Panc1 (cell line): Measurements from ENCODE around the gene MLH3.

ENCODE experiments used
- CTCF ChIP-seq: fragments of 450-650 bp; IDR thresholded peaks from 2 replicates; pipeline ENCODE4 v1.5.1; 2017; ENCODE audit warnings: mild to moderate bottlenecking
- POLR2AphosphoS5 ChIP-seq: IDR thresholded peaks from 2 replicates; pipeline ENCODE4 v1.6.1; 2012; ENCODE audit warnings: mild to moderate bottlenecking, low read depth, low read length, moderate library complexity
- REST ChIP-seq, 2 experiments: IDR thresholded peaks; 2 replicates each; pipeline ENCODE4 v1.6.1; 2011 to 2012; ENCODE audit warnings: low read depth in 2 of 2, control low read depth in 1 of 2, low read length in 1 of 2, mild to moderate bottlenecking in 1 of 2, moderate library complexity in 1 of 2; ENCODE audit not compliant: insufficient read depth in 1 of 2

- no peak for TF ChIP-seq CTCF
- no peak for TF ChIP-seq REST (IDR thresholded peaks at IDR 0.05; ENCODE audit: insufficient read depth in 1 of 2, low read depth in 2 of 2, low read length in 1 of 2)
- no peak; the same call in 1 of the 2 replicates for TF ChIP-seq POLR2AphosphoS5
Measured at GRCh38 chr14:75009176-75009575, 42.1 kb downstream of the MLH3 start.
